ENCODE data around the gene C19orf38. TPM values are rescaled to one million over a fixed set of nuclear protein-coding genes. Genes with fewer than 3 reads are reported as not detected.

Gene C19orf38
- total and polyA plus RNA-seq, 9 of the 15 experiments (the other 6 are each of a cell fraction or from before 2014, with no cell fraction given), result 0.14 to 0.18 TPM; not detected in 7

- no peak for TF ChIP-seq CTCF (IDR thresholded peaks at IDR 0.05 in 2 of 3, conservative IDR thresholded peaks at IDR 0.05 in 1 of 3; ENCODE audit: insufficient read depth in 2 of 3, low read depth in 1 of 3, low read length in 3 of 3)
- TF ChIP-seq HDAC2 (IDR thresholded peaks at IDR 0.05), result 0 out of 2 replicates have a peak, but pooled peaks have one; percentile 12
- no peak for TF ChIP-seq ZNF436 (CRISPR knock-in tag; IDR thresholded peaks at IDR 0.05)
- no peak for TF ChIP-seq XRCC4 (IDR thresholded peaks at IDR 0.05; ENCODE audit: extremely low read depth, insufficient read depth, insufficient read length)
- no peak for TF ChIP-seq SMAD3 (CRISPR knock-in tag; conservative IDR thresholded peaks at IDR 0.05)
- TF ChIP-seq SNAPC5 (CRISPR knock-in tag; IDR thresholded peaks at IDR 0.05), result no peak
- no peak for TF ChIP-seq ZNF24 (IDR thresholded peaks at IDR 0.05)
- peak; percentile 76 for TF ChIP-seq CBFA2T3 (IDR thresholded peaks at IDR 0.05)
- TF ChIP-seq FOSL1 (tag; conservative IDR thresholded peaks at IDR 0.05), result no peak
- no peak for TF ChIP-seq MBD2 (IDR thresholded peaks at IDR 0.05; ENCODE audit: borderline replicate concordance, low read depth)
- no peak for TF ChIP-seq ZSCAN32 (CRISPR knock-in tag; IDR thresholded peaks at IDR 0.05)
- TF ChIP-seq MTA2 (IDR thresholded peaks at IDR 0.05; ENCODE audit: low read depth), result peak; percentile 55
- no peak for TF ChIP-seq ZNF830 (CRISPR knock-in tag; IDR thresholded peaks at IDR 0.05)
- no peak for TF ChIP-seq STAT5A (IDR thresholded peaks at IDR 0.05; ENCODE audit: borderline replicate concordance, low read length)
- TF ChIP-seq KLF1 (tag; IDR thresholded peaks at IDR 0.05), result no peak
- no peak for TF ChIP-seq CREM (IDR thresholded peaks at IDR 0.05; ENCODE audit: low read depth)
- no peak for TF ChIP-seq ZZZ3 (IDR thresholded peaks at IDR 0.05)
- no peak for TF ChIP-seq ZNF592 (IDR thresholded peaks at IDR 0.05)
These were observed 14.4 kb downstream of the C19orf38 start (continued) for GRCh38 chr19:10862561-10863106.

Data from K562 (cell line).